CD4-positive, CD25-positive, alpha-beta regulatory T cell (primary cell): Measurements from ENCODE around the gene EDC4. TPM values are rescaled to one million over a fixed set of nuclear protein-coding genes. Genes with fewer than 3 reads are reported as not detected.

Experiments
- ATAC-seq, 2 donors: fragments of 150-1000 bp; cut with Tn5 transposase; one replicate each; pipeline ENCODE4 v1.10.0; 2021; ENCODE audit warnings: low read depth in 2 of 2, moderate number of reproducible peaks in 2 of 2, moderate library complexity in 1 of 2
- DNase-seq, 3 donors: peaks; one replicate each; pipeline versions ENCODE4 v3.0.0 to v3.0.0-alpha.2; 2012 to 2022; ENCODE audit warnings: mixed read lengths in 1 of 3
- H3K27ac ChIP-seq: one replicate; pipeline ENCODE4 v1.7.0; 2013; ENCODE audit warnings: mild to moderate bottlenecking, low read length; ENCODE audit not compliant: insufficient read depth, poor library complexity, severe bottlenecking
- H3K27me3 ChIP-seq: one replicate; pipeline ENCODE4 v1.7.0; 2013; ENCODE audit warnings: low read length; ENCODE audit not compliant: control insufficient read depth, insufficient read depth
- H3K36me3 ChIP-seq: one replicate; pipeline ENCODE4 v1.7.0; 2013; ENCODE audit warnings: mild to moderate bottlenecking, low read length, moderate library complexity; ENCODE audit not compliant: control insufficient read depth, insufficient read depth
- H3K4me1 ChIP-seq: 2 replicates; pipeline ENCODE4 v1.7.0; 2013; ENCODE audit warnings: mild to moderate bottlenecking, low read length; ENCODE audit not compliant: insufficient read depth, control insufficient read depth, poor library complexity, severe bottlenecking
- H3K4me3 ChIP-seq: one replicate; pipeline ENCODE4 v1.7.0; 2013; ENCODE audit warnings: low read depth, mild to moderate bottlenecking, low read length, moderate library complexity
- H3K9me3 ChIP-seq, 2 experiments: 1 replicate in 1 of 2; 2 replicates in 1 of 2; pipeline ENCODE4 v1.7.0; 2013; ENCODE audit warnings: low read length in 2 of 2, mild to moderate bottlenecking in 1 of 2, moderate library complexity in 1 of 2; ENCODE audit not compliant: control insufficient read depth in 2 of 2
- H3K27ac Mint-ChIP-seq, 3 donors: one replicate each; pipeline ENCODE4 v1.8.0; 2020 to 2022; ENCODE audit warnings: mild to moderate bottlenecking in 3 of 3, mixed read lengths in 3 of 3, moderate library complexity in 2 of 3
- H3K27me3 Mint-ChIP-seq: one replicate; pipeline ENCODE4 v1.8.0; 2022; ENCODE audit warnings: mild to moderate bottlenecking, mixed read lengths
- H3K36me3 Mint-ChIP-seq: one replicate; pipeline ENCODE4 v1.8.0; 2020; ENCODE audit warnings: mixed read lengths
- H3K4me1 Mint-ChIP-seq, 4 donors: one replicate each; pipeline ENCODE4 v1.8.0; 2020 to 2022; ENCODE audit warnings: mixed read lengths in 4 of 4, mild to moderate bottlenecking in 1 of 4
- H3K4me3 Mint-ChIP-seq, 4 donors: one replicate each; pipeline ENCODE4 v1.8.0; 2020 to 2022; ENCODE audit warnings: mild to moderate bottlenecking in 4 of 4, mixed read lengths in 4 of 4, moderate library complexity in 3 of 4
- H3K9me3 Mint-ChIP-seq, 7 donors: one replicate each; pipeline ENCODE4 v1.8.0; 2020 to 2022; ENCODE audit warnings: mixed read lengths in 7 of 7, mild to moderate bottlenecking in 3 of 7, moderate library complexity in 2 of 7
- polyA plus RNA-seq, 4 donors: library from polyadenylated mRNA; unstranded; fragments of 300-500 nt; fragmentation: Illumina TruSeq; gene quantifications; one replicate each; pipeline ENCODE4 v1.2.3, GENCODE V29; 2021
- total RNA-seq: library from RNA; stranded (reverse); gene quantifications from one replicate; pipeline ENCODE4 v1.2.3, GENCODE V29; 2022

The EDC4 gene
- total and polyA plus RNA-seq, 5 donors from 2014 or later, result 24.7 to 103 (median 37.9) TPM

- Histone ChIP-seq H3K36me3 (peaks cover 24% of the 10 kb centered on the region), H3K9me3 (no peaks in the 10 kb centered on the region), H3K27me3 (no peaks in the 10 kb centered on the region), H3K4me1 (no peaks in the 10 kb centered on the region), H3K27ac (no peak overlapping the region), H3K4me3 (no peak overlapping the region)
- peaks cover 0 to 17% (median 6%) of the 10 kb centered on the region in 4 donors for H3K4me1 Mint-ChIP-seq
- DNase-seq (no peak), ATAC-seq (no peak)
- H3K27me3 Mint-ChIP-seq, result no peaks in the 10 kb centered on the region
- H3K27ac Mint-ChIP-seq, result no peak overlapping the region
- H3K9me3 Mint-ChIP-seq, result no peaks in the 10 kb centered on the region
- H3K4me3 Mint-ChIP-seq, result no peak overlapping the region
- peaks cover 9% of the 10 kb centered on the region for H3K36me3 Mint-ChIP-seq
Observed at GRCh38 chr16:67864594-67864993, 8.3 kb upstream of the EDC4 start.

DNA sequence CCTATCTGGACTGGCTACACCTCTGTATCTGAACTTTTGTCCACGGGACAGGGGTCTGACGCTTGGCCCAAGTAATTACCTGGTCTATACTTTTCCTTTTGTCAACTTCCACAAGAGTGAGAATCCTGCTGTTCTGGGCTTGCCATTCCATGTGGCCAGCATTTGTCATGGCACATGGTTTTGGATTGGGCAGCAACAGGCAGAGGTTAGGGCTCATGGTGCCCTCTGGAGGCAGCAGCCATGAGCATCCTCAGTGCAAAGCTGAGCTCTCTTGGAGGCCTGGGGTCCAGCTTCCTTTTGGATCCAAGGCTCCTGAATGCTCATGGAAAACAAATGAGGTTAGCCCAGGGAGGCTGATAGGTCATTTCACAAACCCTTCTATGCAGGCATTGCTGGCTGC is 7.5 kb upstream of the EDC4 start:
- Mint-ChIP-seq H3K9me3 (no peaks in the 10 kb centered on the region), H3K36me3 (peaks cover 10% of the 10 kb centered on the region), H3K4me1 (peaks cover 0 to 17% (median 6%) of the 10 kb centered on the region in 4 donors), H3K27ac (peak overlapping the region in 1 of 3 donors; percentile 74), H3K27me3 (no peaks in the 10 kb centered on the region), H3K4me3 (no peak overlapping the region)
- Histone ChIP-seq H3K4me3 (no peak overlapping the region), H3K36me3 (peaks cover 24% of the 10 kb centered on the region), H3K27ac (no peak overlapping the region), H3K4me1 (no peaks in the 10 kb centered on the region), H3K27me3 (no peaks in the 10 kb centered on the region), H3K9me3 (no peaks in the 10 kb centered on the region)
- ATAC-seq (peak; percentile 46 to 58), DNase-seq (peak in 2 of 3 donors; percentile 9 to 47)

DNA sequence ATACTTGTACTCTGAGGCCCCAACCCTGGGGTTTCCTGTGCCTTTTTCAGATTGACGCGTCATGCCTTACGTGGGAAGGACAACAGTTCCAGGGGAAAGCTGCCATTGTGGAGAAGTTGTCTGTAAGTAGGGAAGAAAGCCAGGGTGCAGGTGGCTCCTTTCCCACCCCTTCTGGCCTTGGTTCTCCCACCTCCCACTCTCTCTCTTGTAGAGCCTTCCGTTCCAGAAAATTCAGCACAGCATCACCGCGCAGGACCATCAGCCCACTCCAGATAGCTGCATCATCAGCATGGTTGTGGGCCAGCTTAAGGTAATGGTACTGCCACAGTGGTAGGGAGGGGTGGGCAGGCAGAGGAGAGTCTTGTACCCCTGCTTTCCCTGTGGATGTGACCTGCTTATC is 4.6 kb upstream of the EDC4 start:
- no peaks in the 10 kb centered on the region for H3K9me3 Mint-ChIP-seq
- ATAC-seq, result no peak
- peak overlapping the region in 1 of 4 donors; percentile 58 for H3K4me3 Mint-ChIP-seq
- no peaks in the 10 kb centered on the region for H3K9me3 ChIP-seq
- no peak overlapping the region for H3K27ac Mint-ChIP-seq
- peaks cover 15% of the 10 kb centered on the region for H3K36me3 Mint-ChIP-seq
- peaks cover 0 to 16% (median 5%) of the 10 kb centered on the region in 4 donors for H3K4me1 Mint-ChIP-seq
- no peak overlapping the region for H3K4me3 ChIP-seq
- peaks cover 32% of the 10 kb centered on the region for H3K36me3 ChIP-seq
- H3K27me3 Mint-ChIP-seq, result no peaks in the 10 kb centered on the region
- no peak overlapping the region for H3K27ac ChIP-seq
- DNase-seq, result no peak
- no peaks in the 10 kb centered on the region for H3K27me3 ChIP-seq
- H3K4me1 ChIP-seq, result peaks cover 8% of the 10 kb centered on the region

DNA sequence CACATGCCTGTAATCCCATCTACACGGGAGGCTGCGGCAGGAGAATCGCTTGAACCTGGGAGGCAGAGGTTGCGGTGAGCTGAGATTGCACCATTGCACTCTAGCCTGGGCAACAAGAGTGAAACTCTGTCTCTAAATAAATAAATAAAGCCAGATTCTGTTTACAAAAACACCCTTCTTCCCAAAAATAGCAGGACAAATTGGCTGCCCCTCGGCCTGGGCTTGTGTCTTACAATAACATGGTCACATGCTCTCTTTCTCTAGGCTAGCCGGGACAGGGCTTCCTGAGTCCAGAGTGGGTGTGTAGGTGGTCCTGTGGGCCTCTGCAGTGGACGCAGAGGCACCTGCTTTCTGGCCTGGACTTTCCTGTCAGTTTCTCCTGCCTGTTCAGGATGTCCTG is 3.2 kb upstream of the EDC4 start:
- peaks cover 15% of the 10 kb centered on the region for H3K36me3 Mint-ChIP-seq
- no peaks in the 10 kb centered on the region for H3K27me3 Mint-ChIP-seq
- no peak for DNase-seq
- H3K27ac ChIP-seq, result no peak overlapping the region
- no peaks in the 10 kb centered on the region for H3K27me3 ChIP-seq
- no peaks in the 10 kb centered on the region for H3K9me3 ChIP-seq
- peaks cover 32% of the 10 kb centered on the region for H3K36me3 ChIP-seq
- no peak overlapping the region for H3K4me3 ChIP-seq
- no peak for ATAC-seq
- peaks cover 22% of the 10 kb centered on the region for H3K4me1 ChIP-seq
- H3K27ac Mint-ChIP-seq, result peak overlapping the region in 1 of 3 donors; percentile 29
- H3K4me1 Mint-ChIP-seq, result peaks cover 10 to 27% (median 15%) of the 10 kb centered on the region in 4 donors
- peak overlapping the region in 1 of 4 donors; percentile 70 for H3K4me3 Mint-ChIP-seq
- H3K9me3 Mint-ChIP-seq, result no peaks in the 10 kb centered on the region

DNA sequence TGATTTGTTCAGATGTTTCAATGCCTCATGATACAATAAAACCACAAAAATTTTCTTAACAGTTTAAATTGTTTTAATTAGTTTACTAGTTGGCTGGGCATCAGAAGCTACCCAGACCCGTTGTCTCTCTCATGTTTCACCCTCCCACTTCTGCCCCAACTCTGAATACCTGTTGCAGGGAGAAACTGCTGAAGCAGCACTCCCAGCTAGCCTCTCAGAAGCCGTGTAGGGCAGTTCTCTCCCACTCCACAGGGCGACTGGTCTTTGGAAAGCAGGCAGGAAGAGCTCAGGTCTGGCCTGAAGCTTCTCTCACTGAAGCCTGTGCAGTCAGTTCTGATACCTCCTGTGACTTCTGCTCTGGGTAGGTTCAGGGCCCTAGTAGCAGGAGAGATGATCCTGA is 1.6 kb upstream of the EDC4 start:
- Mint-ChIP-seq H3K9me3 (no peaks in the 10 kb centered on the region), H3K36me3 (peaks cover 26% of the 10 kb centered on the region), H3K27ac (no peak overlapping the region), H3K4me3 (peak overlapping the region in 1 of 4 donors; percentile 92), H3K27me3 (no peaks in the 10 kb centered on the region), H3K4me1 (peaks cover 11 to 40% (median 24%) of the 10 kb centered on the region in 4 donors)
- Histone ChIP-seq H3K27ac (peak overlapping the region; percentile 82), H3K9me3 (no peaks in the 10 kb centered on the region), H3K27me3 (no peaks in the 10 kb centered on the region), H3K4me1 (peaks cover 36% of the 10 kb centered on the region), H3K36me3 (peaks cover 29% of the 10 kb centered on the region), H3K4me3 (no peak overlapping the region)
- DNase-seq, result no peak
- no peak for ATAC-seq

GRCh38 chr16:67872131-67872630 is 671 bp upstream of the EDC4 start:
- peaks cover 36% of the 10 kb centered on the region for H3K36me3 ChIP-seq
- no peaks in the 10 kb centered on the region for H3K27me3 ChIP-seq
- H3K9me3 Mint-ChIP-seq, result no peaks in the 10 kb centered on the region
- peaks cover 26% of the 10 kb centered on the region for H3K36me3 Mint-ChIP-seq
- peaks cover 11 to 43% (median 24%) of the 10 kb centered on the region in 4 donors for H3K4me1 Mint-ChIP-seq
- no peaks in the 10 kb centered on the region for H3K9me3 ChIP-seq
- H3K27ac ChIP-seq, result peak overlapping the region; percentile 82
- no peaks in the 10 kb centered on the region for H3K27me3 Mint-ChIP-seq
- H3K4me3 Mint-ChIP-seq, result peak overlapping the region; percentile 92 to 96 (median 93)
- ATAC-seq (no peak), DNase-seq (no peak)
- H3K27ac Mint-ChIP-seq, result peak overlapping the region; percentile 90 to 93 (median 90)
- H3K4me1 ChIP-seq, result peaks cover 36% of the 10 kb centered on the region
- H3K4me3 ChIP-seq, result peak overlapping the region; percentile 65

DNA sequence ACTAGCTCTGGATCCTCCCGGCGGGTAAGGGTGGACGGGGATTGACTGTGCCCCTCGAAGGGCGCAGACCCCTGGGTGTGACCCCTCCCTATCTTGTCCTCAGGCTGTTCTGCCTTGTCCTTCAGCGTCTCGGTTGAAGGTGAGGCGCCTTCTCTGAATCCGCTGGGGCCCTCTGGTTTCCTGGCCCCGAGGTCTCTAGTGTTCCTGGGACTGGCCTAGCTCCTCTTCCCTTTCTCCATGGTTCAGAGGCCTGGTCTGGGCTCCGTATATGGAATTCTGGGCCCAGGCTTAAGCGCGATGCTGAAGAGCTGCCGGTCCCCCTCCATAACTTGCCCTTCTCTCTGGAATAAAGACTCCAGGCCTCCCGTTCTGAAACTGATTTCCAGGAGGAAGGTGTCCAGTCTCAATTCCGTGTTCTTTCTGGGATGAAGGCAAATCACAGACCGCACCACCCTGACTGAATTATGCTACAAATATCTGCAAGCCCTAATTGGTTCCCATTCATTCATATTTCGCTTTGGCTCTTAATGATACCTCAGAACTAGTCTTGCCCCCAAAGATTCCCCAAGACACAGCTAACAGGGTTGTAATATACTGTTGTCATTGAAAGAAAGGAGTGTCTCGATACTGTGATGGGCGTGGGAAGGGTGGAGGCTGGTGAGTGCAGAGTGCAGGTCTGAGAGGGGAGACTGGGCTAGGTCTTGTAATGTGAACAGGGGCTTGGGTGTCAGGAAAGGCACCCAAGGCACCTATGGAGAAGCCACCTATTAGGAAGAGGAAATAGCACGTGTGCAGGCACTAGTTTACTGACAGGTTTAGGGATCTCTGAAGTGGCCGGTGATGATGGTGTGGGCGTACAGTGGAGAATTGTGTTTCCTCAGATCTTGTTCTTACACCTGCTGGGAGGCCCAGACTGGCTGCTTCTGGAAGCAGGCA is 851 bp downstream of the EDC4 start:
- Histone ChIP-seq H3K9me3 (no peaks in the 10 kb centered on the region), H3K4me1 (peaks cover 36% of the 10 kb centered on the region), H3K27ac (peak overlapping the region; percentile 82), H3K27me3 (no peaks in the 10 kb centered on the region), H3K4me3 (peak overlapping the region; percentile 92), H3K36me3 (peaks cover 38% of the 10 kb centered on the region)
- peak overlapping the region; percentile 78 to 93 (median 90) for H3K27ac Mint-ChIP-seq
- H3K27me3 Mint-ChIP-seq, result no peaks in the 10 kb centered on the region
- peak overlapping the region; percentile 92 to 96 (median 93) for H3K4me3 Mint-ChIP-seq
- ATAC-seq (no peak), DNase-seq (peak in 1 of 3 donors; percentile 6)
- no peaks in the 10 kb centered on the region for H3K9me3 Mint-ChIP-seq
- peaks cover 28% of the 10 kb centered on the region for H3K36me3 Mint-ChIP-seq
- peaks cover 11 to 43% (median 24%) of the 10 kb centered on the region in 4 donors for H3K4me1 Mint-ChIP-seq
